ENCODE data around the gene TESK1. TPM values are rescaled to one million over a fixed set of nuclear protein-coding genes. Genes with fewer than 3 reads are reported as not detected.

Gene TESK1
- total RNA-seq, 2 experiments from 2014 or later = 26.1 to 26.9 TPM

GRCh38 chr9:35562895-35563780 is 41.9 kb upstream of the TESK1 start:
- no peak for TF ChIP-seq CTCF (IDR thresholded peaks at IDR 0.05)
- CTCF ChIA-PET = interaction anchor here (2.5 kb wide), 1 partner anchor 9 kb away, joined by 13 read pairs; no protein-coding TSS in a partner anchor
- H3K36me3 Mint-ChIP-seq (ENCODE audit: low read depth) = no peaks in the 10 kb centered on the region
- H3K4me1 Mint-ChIP-seq (ENCODE audit: low read depth) = peaks cover 5% of the 10 kb centered on the region
- H3K27ac Mint-ChIP-seq = no peak overlapping the region
- H3K4me3 Mint-ChIP-seq = no peak overlapping the region
- DNase-seq = no peak
- intact Hi-C loops (cut with micrococcal nuclease) = no loop called here
- no peak for ATAC-seq
- H3K27me3 Mint-ChIP-seq = no peaks in the 10 kb centered on the region
- POLR2A ChIA-PET = interaction anchor here (1.1 kb wide), 1 partner anchor 26 kb away, joined by 3 read pairs; no protein-coding TSS in a partner anchor
- no peaks in the 10 kb centered on the region for H3K9me3 Mint-ChIP-seq

GRCh38 chr9:35563791-35564197 is 41.3 kb upstream of the TESK1 start:
- POLR2A ChIA-PET = interaction anchor here (1.0 to 1.1 kb wide), 2 partner anchors 9 to 25 kb away, joined by 3 read pairs; no protein-coding TSS in a partner anchor
- Mint-ChIP-seq H3K27ac (no peak overlapping the region), H3K36me3 (ENCODE audit: low read depth) (no peaks in the 10 kb centered on the region), H3K4me3 (no peak overlapping the region), H3K27me3 (no peaks in the 10 kb centered on the region), H3K4me1 (ENCODE audit: low read depth) (peaks cover 5% of the 10 kb centered on the region), H3K9me3 (no peaks in the 10 kb centered on the region)
- ATAC-seq (no peak), DNase-seq (no peak)
- TF ChIP-seq CTCF (IDR thresholded peaks at IDR 0.05) = no peak
- CTCF ChIA-PET = interaction anchor here (0.9 to 2.5 kb wide), 2 partner anchors 10 to 40 kb away, joined by 3 to 13 read pairs; no protein-coding TSS in a partner anchor
- intact Hi-C loops (cut with micrococcal nuclease) = no loop called here

- Mint-ChIP-seq H3K9me3 (no peaks in the 10 kb centered on the region), H3K4me1 (ENCODE audit: low read depth) (peaks cover 10% of the 10 kb centered on the region), H3K4me3 (no peak overlapping the region), H3K36me3 (ENCODE audit: low read depth) (peaks cover 4% of the 10 kb centered on the region), H3K27me3 (no peaks in the 10 kb centered on the region), H3K27ac (no peak overlapping the region)
- POLR2A ChIA-PET = interaction anchor here (1.0 kb wide), 1 partner anchor 8 kb away, joined by 3 read pairs; no protein-coding TSS in a partner anchor
- ATAC-seq (no peak), DNase-seq (no peak)
- TF ChIP-seq CTCF (IDR thresholded peaks at IDR 0.05) = no peak
- intact Hi-C loops (cut with micrococcal nuclease) = no loop called here
- CTCF ChIA-PET = interaction anchor here (0.6 to 0.9 kb wide), 3 partner anchors 11 to 171 kb away, joined by 3 to 4 read pairs (median 3); no protein-coding TSS in a partner anchor
Measured at GRCh38 chr9:35564658-35565061, 40.4 kb upstream of the TESK1 start.

- peaks cover 24% of the 10 kb centered on the region for H3K4me1 Mint-ChIP-seq (ENCODE audit: low read depth)
- H3K27ac Mint-ChIP-seq = no peak overlapping the region
- no peak for ATAC-seq
Measured at GRCh38 chr9:35566417-35566816, 38.6 kb upstream of the TESK1 start.

More at GRCh38 chr9:35566417-35566816, 38.6 kb upstream of the TESK1 start:
- peaks cover 6% of the 10 kb centered on the region for H3K36me3 Mint-ChIP-seq (ENCODE audit: low read depth)
- TF ChIP-seq CTCF (IDR thresholded peaks at IDR 0.05) = no peak
- DNase-seq = no peak
- H3K27me3 Mint-ChIP-seq = no peaks in the 10 kb centered on the region
- ChIA-PET POLR2A (no interaction called here), CTCF (interaction anchor here (1.2 to 1.8 kb wide), 3 partner anchors 11 to 45 kb away, joined by 3 to 9 read pairs (median 3); no protein-coding TSS in a partner anchor)
- no peak overlapping the region for H3K4me3 Mint-ChIP-seq
- intact Hi-C loops (cut with micrococcal nuclease) = no loop called here
- no peaks in the 10 kb centered on the region for H3K9me3 Mint-ChIP-seq

Measured in activated CD8-positive, alpha-beta T cell treated with anti-CD3 and anti-CD28 coated beads for 36 hours (primary cell).